ENCODE results near the gene PSENEN.

The PSENEN gene

DNA sequence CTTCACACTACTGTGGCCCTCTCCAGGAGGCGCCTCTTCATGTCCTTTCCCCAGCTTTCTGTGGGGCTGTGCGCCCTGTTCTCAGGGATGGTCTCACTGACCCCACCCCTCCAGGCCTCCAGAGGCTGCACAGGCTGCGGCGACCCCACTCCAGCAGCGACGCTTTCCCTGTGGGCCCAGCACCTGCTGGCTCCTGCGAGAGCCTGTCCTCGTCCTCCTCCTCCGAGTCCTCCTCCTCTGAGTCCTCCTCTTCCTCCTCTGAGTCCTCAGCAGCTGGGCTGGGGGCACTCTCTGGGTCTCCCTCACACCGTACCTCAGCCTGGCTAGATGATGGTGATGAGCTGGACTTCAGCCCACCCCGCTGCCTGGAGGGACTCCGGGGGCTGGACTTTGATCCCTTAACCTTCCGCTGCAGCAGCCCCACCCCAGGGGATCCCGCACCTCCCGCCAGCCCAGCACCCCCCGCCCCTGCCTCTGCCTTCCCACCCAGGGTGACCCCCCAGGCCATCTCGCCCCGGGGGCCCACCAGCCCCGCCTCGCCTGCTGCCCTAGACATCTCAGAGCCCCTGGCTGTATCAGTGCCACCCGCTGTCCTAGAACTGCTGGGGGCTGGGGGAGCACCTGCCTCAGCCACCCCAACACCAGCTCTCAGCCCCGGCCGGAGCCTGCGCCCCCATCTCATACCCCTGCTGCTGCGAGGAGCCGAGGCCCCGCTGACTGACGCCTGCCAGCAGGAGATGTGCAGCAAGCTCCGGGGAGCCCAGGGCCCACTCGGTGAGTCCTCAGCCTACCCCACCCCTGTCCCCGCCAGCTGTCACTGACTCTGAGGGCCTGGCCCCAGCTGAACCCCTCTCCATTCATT lies 41.1 kb downstream of the PSENEN start:
- TF ChIP-seq, protein P1, sequence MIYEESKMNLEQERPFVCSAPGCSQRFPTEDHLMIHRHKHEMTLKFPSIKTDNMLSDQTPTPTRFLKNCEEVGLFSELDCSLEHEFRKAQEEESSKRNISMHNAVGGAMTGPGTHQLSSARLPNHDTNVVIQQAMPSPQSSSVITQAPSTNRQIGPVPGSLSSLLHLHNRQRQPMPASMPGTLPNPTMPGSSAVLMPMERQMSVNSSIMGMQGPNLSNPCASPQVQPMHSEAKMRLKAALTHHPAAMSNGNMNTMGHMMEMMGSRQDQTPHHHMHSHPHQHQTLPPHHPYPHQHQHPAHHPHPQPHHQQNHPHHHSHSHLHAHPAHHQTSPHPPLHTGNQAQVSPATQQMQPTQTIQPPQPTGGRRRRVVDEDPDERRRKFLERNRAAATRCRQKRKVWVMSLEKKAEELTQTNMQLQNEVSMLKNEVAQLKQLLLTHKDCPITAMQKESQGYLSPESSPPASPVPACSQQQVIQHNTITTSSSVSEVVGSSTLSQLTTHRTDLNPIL (CRISPR knock-in tag; IDR thresholded peaks at IDR 0.05; ENCODE audit: low read depth), result no peak
- TF ChIP-seq ZFP3 (CRISPR knock-in tag; IDR thresholded peaks at IDR 0.05) (no peak), SNAI2 (CRISPR knock-in tag; IDR thresholded peaks at IDR 0.05) (no peak), TCF4 (CRISPR knock-in tag; IDR thresholded peaks at IDR 0.05; ENCODE audit: borderline replicate concordance) (no peak), GLIS3 (CRISPR knock-in tag; IDR thresholded peaks at IDR 0.05) (no peak), ZNF565 (CRISPR knock-in tag; conservative IDR thresholded peaks at IDR 0.05; ENCODE audit: low read depth) (no peak), ARNTL (CRISPR knock-in tag; IDR thresholded peaks at IDR 0.05; ENCODE audit: borderline replicate concordance, low read depth) (no peak), OSR1 (CRISPR knock-in tag; IDR thresholded peaks at IDR 0.05) (no peak)
- TF ChIP-seq, protein P2, sequence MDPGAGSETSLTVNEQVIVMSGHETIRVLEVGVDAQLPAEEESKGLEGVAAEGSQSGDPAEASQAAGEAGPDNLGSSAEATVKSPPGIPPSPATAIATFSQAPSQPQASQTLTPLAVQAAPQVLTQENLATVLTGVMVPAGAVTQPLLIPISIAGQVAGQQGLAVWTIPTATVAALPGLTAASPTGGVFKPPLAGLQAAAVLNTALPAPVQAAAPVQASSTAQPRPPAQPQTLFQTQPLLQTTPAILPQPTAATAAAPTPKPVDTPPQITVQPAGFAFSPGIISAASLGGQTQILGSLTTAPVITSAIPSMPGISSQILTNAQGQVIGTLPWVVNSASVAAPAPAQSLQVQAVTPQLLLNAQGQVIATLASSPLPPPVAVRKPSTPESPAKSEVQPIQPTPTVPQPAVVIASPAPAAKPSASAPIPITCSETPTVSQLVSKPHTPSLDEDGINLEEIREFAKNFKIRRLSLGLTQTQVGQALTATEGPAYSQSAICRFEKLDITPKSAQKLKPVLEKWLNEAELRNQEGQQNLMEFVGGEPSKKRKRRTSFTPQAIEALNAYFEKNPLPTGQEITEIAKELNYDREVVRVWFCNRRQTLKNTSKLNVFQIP (CRISPR knock-in tag; IDR thresholded peaks at IDR 0.05; ENCODE audit: borderline replicate concordance, low read depth), result no peak
- TF ChIP-seq, protein P3, sequence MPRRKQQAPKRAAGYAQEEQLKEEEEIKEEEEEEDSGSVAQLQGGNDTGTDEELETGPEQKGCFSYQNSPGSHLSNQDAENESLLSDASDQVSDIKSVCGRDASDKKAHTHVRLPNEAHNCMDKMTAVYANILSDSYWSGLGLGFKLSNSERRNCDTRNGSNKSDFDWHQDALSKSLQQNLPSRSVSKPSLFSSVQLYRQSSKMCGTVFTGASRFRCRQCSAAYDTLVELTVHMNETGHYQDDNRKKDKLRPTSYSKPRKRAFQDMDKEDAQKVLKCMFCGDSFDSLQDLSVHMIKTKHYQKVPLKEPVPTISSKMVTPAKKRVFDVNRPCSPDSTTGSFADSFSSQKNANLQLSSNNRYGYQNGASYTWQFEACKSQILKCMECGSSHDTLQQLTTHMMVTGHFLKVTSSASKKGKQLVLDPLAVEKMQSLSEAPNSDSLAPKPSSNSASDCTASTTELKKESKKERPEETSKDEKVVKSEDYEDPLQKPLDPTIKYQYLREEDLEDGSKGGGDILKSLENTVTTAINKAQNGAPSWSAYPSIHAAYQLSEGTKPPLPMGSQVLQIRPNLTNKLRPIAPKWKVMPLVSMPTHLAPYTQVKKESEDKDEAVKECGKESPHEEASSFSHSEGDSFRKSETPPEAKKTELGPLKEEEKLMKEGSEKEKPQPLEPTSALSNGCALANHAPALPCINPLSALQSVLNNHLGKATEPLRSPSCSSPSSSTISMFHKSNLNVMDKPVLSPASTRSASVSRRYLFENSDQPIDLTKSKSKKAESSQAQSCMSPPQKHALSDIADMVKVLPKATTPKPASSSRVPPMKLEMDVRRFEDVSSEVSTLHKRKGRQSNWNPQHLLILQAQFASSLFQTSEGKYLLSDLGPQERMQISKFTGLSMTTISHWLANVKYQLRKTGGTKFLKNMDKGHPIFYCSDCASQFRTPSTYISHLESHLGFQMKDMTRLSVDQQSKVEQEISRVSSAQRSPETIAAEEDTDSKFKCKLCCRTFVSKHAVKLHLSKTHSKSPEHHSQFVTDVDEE (CRISPR knock-in tag; IDR thresholded peaks at IDR 0.05), result no peak
- ATAC-seq, result no peak

DNA sequence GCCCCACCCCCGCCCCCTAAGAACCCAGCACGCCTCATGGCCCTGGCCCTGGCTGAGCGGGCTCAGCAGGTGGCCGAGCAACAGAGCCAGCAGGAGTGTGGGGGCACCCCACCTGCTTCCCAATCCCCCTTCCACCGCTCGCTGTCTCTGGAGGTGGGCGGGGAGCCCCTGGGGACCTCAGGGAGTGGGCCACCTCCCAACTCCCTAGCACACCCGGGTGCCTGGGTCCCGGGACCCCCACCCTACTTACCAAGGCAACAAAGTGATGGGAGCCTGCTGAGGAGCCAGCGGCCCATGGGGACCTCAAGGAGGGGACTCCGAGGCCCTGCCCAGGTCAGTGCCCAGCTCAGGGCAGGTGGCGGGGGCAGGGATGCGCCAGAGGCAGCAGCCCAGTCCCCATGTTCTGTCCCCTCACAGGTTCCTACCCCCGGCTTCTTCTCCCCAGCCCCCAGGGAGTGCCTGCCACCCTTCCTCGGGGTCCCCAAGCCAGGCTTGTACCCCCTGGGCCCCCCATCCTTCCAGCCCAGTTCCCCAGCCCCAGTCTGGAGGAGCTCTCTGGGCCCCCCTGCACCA lies 41.9 kb downstream of the PSENEN start:
- no peak for ATAC-seq

More for the DNA sequence above, 41.9 kb downstream of the PSENEN start:
- TF ChIP-seq TCF4 (CRISPR knock-in tag; IDR thresholded peaks at IDR 0.05; ENCODE audit: borderline replicate concordance) (no peak), ZFP30 (CRISPR knock-in tag; IDR thresholded peaks at IDR 0.05) (no peak), ZNF8 (CRISPR knock-in tag; IDR thresholded peaks at IDR 0.05) (no peak), CSDC2 (CRISPR knock-in tag; IDR thresholded peaks at IDR 0.05) (no peak), PPARA (CRISPR knock-in tag; IDR thresholded peaks at IDR 0.05; ENCODE audit: borderline replicate concordance) (no peak), SNAI2 (CRISPR knock-in tag; IDR thresholded peaks at IDR 0.05) (no peak), ZNF565 (CRISPR knock-in tag; conservative IDR thresholded peaks at IDR 0.05; ENCODE audit: low read depth) (no peak), ZNF70 (CRISPR knock-in tag; IDR thresholded peaks at IDR 0.05) (no peak), BACH2 (CRISPR knock-in tag; IDR thresholded peaks at IDR 0.05; ENCODE audit: borderline replicate concordance) (no peak), ARNTL (CRISPR knock-in tag; IDR thresholded peaks at IDR 0.05; ENCODE audit: borderline replicate concordance, low read depth) (no peak), RARB (CRISPR knock-in tag; IDR thresholded peaks at IDR 0.05) (no peak)
- TF ChIP-seq, protein P4, sequence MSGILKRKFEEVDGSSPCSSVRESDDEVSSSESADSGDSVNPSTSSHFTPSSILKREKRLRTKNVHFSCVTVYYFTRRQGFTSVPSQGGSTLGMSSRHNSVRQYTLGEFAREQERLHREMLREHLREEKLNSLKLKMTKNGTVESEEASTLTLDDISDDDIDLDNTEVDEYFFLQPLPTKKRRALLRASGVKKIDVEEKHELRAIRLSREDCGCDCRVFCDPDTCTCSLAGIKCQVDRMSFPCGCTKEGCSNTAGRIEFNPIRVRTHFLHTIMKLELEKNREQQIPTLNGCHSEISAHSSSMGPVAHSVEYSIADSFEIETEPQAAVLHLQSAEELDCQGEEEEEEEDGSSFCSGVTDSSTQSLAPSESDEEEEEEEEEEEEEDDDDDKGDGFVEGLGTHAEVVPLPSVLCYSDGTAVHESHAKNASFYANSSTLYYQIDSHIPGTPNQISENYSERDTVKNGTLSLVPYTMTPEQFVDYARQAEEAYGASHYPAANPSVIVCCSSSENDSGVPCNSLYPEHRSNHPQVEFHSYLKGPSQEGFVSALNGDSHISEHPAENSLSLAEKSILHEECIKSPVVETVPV (CRISPR knock-in tag; IDR thresholded peaks at IDR 0.05), result no peak
- TF ChIP-seq, protein P2 (CRISPR knock-in tag; IDR thresholded peaks at IDR 0.05; ENCODE audit: borderline replicate concordance, low read depth), result no peak
- TF ChIP-seq, protein P1 (CRISPR knock-in tag; IDR thresholded peaks at IDR 0.05; ENCODE audit: low read depth), result no peak
- TF ChIP-seq, protein P3 (CRISPR knock-in tag; IDR thresholded peaks at IDR 0.05), result no peak

All from SK-N-SH treated with all-trans-retinoic acid at 6 μM for 48 hours (cell line).